ENCODE results near the gene NIP7. TPM values are rescaled to one million over a fixed set of nuclear protein-coding genes. Genes with fewer than 3 reads are reported as not detected.

NIP7 gene
- total RNA-seq, 2 donors from 2014 or later, result 3.3 to 8.8 TPM

- ATAC-seq (no peak), DNase-seq (no peak)
- Histone ChIP-seq H3K4me1 (peaks cover 22% of the 10 kb centered on the region), H3K27ac (no peak overlapping the region), H3K36me3 (replicated peaks in 1 of 2; ENCODE audit: insufficient read depth in 1 of 2, low read depth in 2 of 2) (peaks cover 0 to 7% of the 10 kb centered on the region in 2 donors), H3K27me3 (no peaks in the 10 kb centered on the region), H3K9me3 (no peaks in the 10 kb centered on the region), H3K4me3 (no peak overlapping the region)
- intact Hi-C loops (cut with DNase I), result no loop called here
- 97 to 100% methylated on average over 2 of the region's 2 CpGs for WGBS, 2 donors
- TF ChIP-seq POLR2A (IDR thresholded peaks at IDR 0.05) (no peak), CTCF (IDR thresholded peaks at IDR 0.05) (no peak)
Measured at GRCh38 chr16:69382421-69382820, 42.8 kb downstream of the NIP7 start.

GRCh38 chr16:69384974-69385373 lies 45.4 kb downstream of the NIP7 start:
- Histone ChIP-seq H3K4me1 (peaks cover 22% of the 10 kb centered on the region), H3K4me3 (peak overlapping the region; percentile 55 to 68), H3K36me3 (replicated peaks in 1 of 2; ENCODE audit: insufficient read depth in 1 of 2, low read depth in 2 of 2) (peaks cover 0 to 7% of the 10 kb centered on the region in 2 donors), H3K27me3 (no peaks in the 10 kb centered on the region), H3K9me3 (no peaks in the 10 kb centered on the region), H3K27ac (peak overlapping the region in 3 of 4 donors; percentile 76 to 91 (median 87))
- intact Hi-C loops (cut with DNase I), result no loop called here
- DNase-seq (no peak), ATAC-seq (no peak)
- 3 to 4% methylated on average over 6 of the region's 6 CpGs for WGBS, 2 donors
- TF ChIP-seq POLR2A (IDR thresholded peaks at IDR 0.05) (no peak), CTCF (IDR thresholded peaks at IDR 0.05) (no peak)

GRCh38 chr16:69386596-69386995 lies 47.0 kb downstream of the NIP7 start:
- no peak overlapping the region for H3K4me3 ChIP-seq
- H3K27me3 ChIP-seq, result no peaks in the 10 kb centered on the region
- peaks cover 22% of the 10 kb centered on the region for H3K4me1 ChIP-seq
- no peaks in the 10 kb centered on the region for H3K9me3 ChIP-seq
- DNase-seq (no peak), ATAC-seq (no peak)
- 59% methylated on average over 1 of the region's 1 CpG for WGBS, 2 donors
- intact Hi-C loops (cut with DNase I), result no loop called here
- TF ChIP-seq CTCF (IDR thresholded peaks at IDR 0.05), result no peak
- no peak for TF ChIP-seq POLR2A (IDR thresholded peaks at IDR 0.05)
- H3K27ac ChIP-seq, result no peak overlapping the region
- peaks cover 0 to 7% of the 10 kb centered on the region in 2 donors for H3K36me3 ChIP-seq (replicated peaks in 1 of 2; ENCODE audit: insufficient read depth in 1 of 2, low read depth in 2 of 2)

Other genes with a start within 250 kb of the NIP7 start
- under 1 TPM; 0.26 to 0.99 TPM for gene HAS3, start 234.1 kb upstream of the NIP7 start, total RNA-seq
- gene CHTF8, start 207.2 kb upstream of the NIP7 start, total RNA-seq, result 10 to 100 TPM; 35.3 to 39.4 TPM
- 10 to 100 TPM in 1 of 2 donors, 1 to 10 TPM in 1; 9.2 to 12.2 TPM for gene UTP4, start 207.1 kb upstream of the NIP7 start, total RNA-seq
- gene SNTB2, start 152.6 kb upstream of the NIP7 start, total RNA-seq, result 10 to 100 TPM; 11.2 to 13.5 TPM
- gene VPS4A, start 28.4 kb upstream of the NIP7 start, total RNA-seq, result 10 to 100 TPM; 29.8 to 30.7 TPM
- gene PDF, start 9.2 kb upstream of the NIP7 start, total RNA-seq, result 10 to 100 TPM; 38.1 to 45.2 TPM
- gene COG8, start 208 bp upstream of the NIP7 start, total RNA-seq, result 10 to 100 TPM; 39.4 to 46.8 TPM
- gene TMED6, start 12.0 kb downstream of the NIP7 start, total RNA-seq, result 10 to 100 TPM; 23.1 to 62.8 TPM
- 10 to 100 TPM; 11.4 to 27.7 TPM for gene TERF2, start 46.2 kb downstream of the NIP7 start, total RNA-seq
- 10 to 100 TPM in 1 of 2 donors, 1 to 10 TPM in 1; 8.2 to 20.0 TPM for gene CYB5B, start 84.8 kb downstream of the NIP7 start, total RNA-seq
- gene NFAT5, start 226.2 kb downstream of the NIP7 start, total RNA-seq, result 10 to 100 TPM; 38.1 to 38.9 TPM

Data from body of pancreas (tissue), 4 donors.